Brain microvascular endothelial cell (primary cell): ENCODE data around the gene KATNIP.

ENCODE experiments used
- DNase-seq: peaks from one replicate; pipeline ENCODE4 v3.0.0-alpha.2; 2020
- H3K27ac ChIP-seq: fragments of 250-450 bp; sonication (Bioruptor Pico); 2 replicates; pipeline ENCODE4 v1.5.1; 2020; ENCODE audit warnings: mild to moderate bottlenecking, moderate library complexity
- H3K27me3 ChIP-seq: fragments of 250-450 bp; sonication (Bioruptor Pico); replicated peaks from 2 replicates; pipeline ENCODE4 v1.5.1; 2020; ENCODE audit warnings: mild to moderate bottlenecking
- H3K36me3 ChIP-seq: fragments of 250-450 bp; sonication (Bioruptor Pico); replicated peaks from 2 replicates; pipeline ENCODE4 v1.5.1; 2020; ENCODE audit warnings: mild to moderate bottlenecking
- H3K4me3 ChIP-seq: 2 replicates; pipeline ENCODE4 v1.5.1; 2011; ENCODE audit warnings: low read depth, mild to moderate bottlenecking, control low read depth, low read length, moderate library complexity
- CTCF ChIP-seq: IDR thresholded peaks from 2 replicates; pipeline ENCODE4 v1.5.1; 2011; ENCODE audit warnings: low read depth, mild to moderate bottlenecking, moderate library complexity, low read length, control low read depth, inconsistent platforms; ENCODE audit errors: missing control alignments
- in situ Hi-C: cut with HindIII; loops from 2 replicates; pipeline ENCODE4 v1.10.0; 2017; ENCODE audit warnings: low sequenced_read_pairs, low pct_ligation_motif_present

The KATNIP gene

GRCh38 chr16:27508476-27508875 lies 41.5 kb upstream of the KATNIP start:
- no peak for DNase-seq
- Histone ChIP-seq H3K4me3 (no peak overlapping the region), H3K36me3 (peaks cover 82% of the 10 kb centered on the region), H3K27me3 (no peaks in the 10 kb centered on the region), H3K27ac (no peak overlapping the region)
- in situ Hi-C loops: no loop called here
- no peak for TF ChIP-seq CTCF

GRCh38 chr16:27511657-27512448 lies 38.1 kb upstream of the KATNIP start:
- TF ChIP-seq CTCF: peak; percentile 8
- peaks cover 52% of the 10 kb centered on the region for H3K36me3 ChIP-seq

GRCh38 chr16:27514806-27515205 lies 35.1 kb upstream of the KATNIP start:
- H3K36me3 ChIP-seq: peaks cover 42% of the 10 kb centered on the region

More at GRCh38 chr16:27511657-27512448, 38.1 kb upstream of the KATNIP start:
- no peak for DNase-seq
- in situ Hi-C loops: no loop called here
- no peak overlapping the region for H3K4me3 ChIP-seq
- H3K27me3 ChIP-seq: no peaks in the 10 kb centered on the region
- no peak overlapping the region for H3K27ac ChIP-seq

GRCh38 chr16:27515874-27516353 lies 34.0 kb upstream of the KATNIP start:
- H3K4me3 ChIP-seq: no peak overlapping the region
- in situ Hi-C loops: no loop called here
- H3K27ac ChIP-seq: no peak overlapping the region
- peaks cover 35% of the 10 kb centered on the region for H3K36me3 ChIP-seq
- peak; percentile 84 for TF ChIP-seq CTCF
- DNase-seq: peak; percentile 19
- H3K27me3 ChIP-seq: no peaks in the 10 kb centered on the region

More at GRCh38 chr16:27514806-27515205, 35.1 kb upstream of the KATNIP start:
- no peak for TF ChIP-seq CTCF
- DNase-seq: no peak
- Histone ChIP-seq H3K27me3 (no peaks in the 10 kb centered on the region), H3K4me3 (no peak overlapping the region), H3K27ac (no peak overlapping the region)
- in situ Hi-C loops: no loop called here

GRCh38 chr16:27516365-27516764 lies 33.6 kb upstream of the KATNIP start:
- H3K27me3 ChIP-seq: no peaks in the 10 kb centered on the region
- H3K4me3 ChIP-seq: no peak overlapping the region
- H3K27ac ChIP-seq: no peak overlapping the region
- in situ Hi-C loops: no loop called here
- DNase-seq: no peak
- no peak for TF ChIP-seq CTCF
- H3K36me3 ChIP-seq: peaks cover 30% of the 10 kb centered on the region
